GM23338 (cell line): Measurements from ENCODE around the gene CA12. TPM values are rescaled to one million over a fixed set of nuclear protein-coding genes. Genes with fewer than 3 reads are reported as not detected.

ENCODE experiments used
- ATAC-seq: fragments of 200-7000 bp; cut with Tn5 transposase; 3 replicates; pipeline ENCODE4 v1.9.1; 2020
- DNase-seq: peaks from one replicate; pipeline ENCODE4 v3.0.0-alpha.2; 2015; ENCODE audit warnings: low spot score
- H2AFZ ChIP-seq: fragments of 200-600 bp; sonication (generic); 2 replicates; pipeline ENCODE4 v1.8.0; 2016; ENCODE audit warnings: antibody characterized with exemption, mild to moderate bottlenecking, moderate library complexity
- H3F3A ChIP-seq: fragments of 200-600 bp; sonication (generic); replicated peaks from 2 replicates; pipeline ENCODE4 v1.8.0; 2017; ENCODE audit warnings: antibody characterized with exemption, mixed run types, low read depth
- H3K27ac ChIP-seq: fragments of 200-600 bp; sonication (generic); 2 replicates; pipeline ENCODE4 v1.6.1; 2016; ENCODE audit warnings: low read depth
- H3K27me3 ChIP-seq: fragments of 200-600 bp; sonication (generic); 2 replicates; pipeline ENCODE4 v1.8.0; 2016; ENCODE audit warnings: mild to moderate bottlenecking, mixed run types, moderate library complexity; ENCODE audit not compliant: insufficient read depth
- H3K36me3 ChIP-seq: fragments of 200-600 bp; sonication (generic); 2 replicates; pipeline ENCODE4 v1.8.0; 2016; ENCODE audit warnings: mild to moderate bottlenecking; ENCODE audit not compliant: insufficient read depth
- H3K4me1 ChIP-seq: fragments of 200-600 bp; sonication (generic); 2 replicates; pipeline ENCODE4 v1.8.0; 2016; ENCODE audit warnings: mild to moderate bottlenecking, moderate library complexity; ENCODE audit not compliant: insufficient read depth
- H3K4me2 ChIP-seq: fragments of 200-600 bp; sonication (generic); 2 replicates; pipeline ENCODE4 v1.7.1; 2017; ENCODE audit warnings: mixed run types
- H3K4me3 ChIP-seq: fragments of 200-600 bp; sonication (generic); 2 replicates; pipeline ENCODE4 v1.6.1; 2016; ENCODE audit warnings: mixed run types
- H3K79me2 ChIP-seq: fragments of 200-600 bp; sonication (generic); replicated peaks from 2 replicates; pipeline ENCODE4 v1.8.0; 2017; ENCODE audit warnings: mild to moderate bottlenecking; ENCODE audit not compliant: insufficient read depth
- H3K9me2 ChIP-seq: fragments of 200-600 bp; sonication (generic); 2 replicates; pipeline ENCODE4 v1.8.0; 2017; ENCODE audit not compliant: insufficient read depth
- H4K20me1 ChIP-seq: fragments of 200-600 bp; sonication (generic); replicated peaks from 2 replicates; pipeline ENCODE4 v1.8.0; 2017; ENCODE audit warnings: mild to moderate bottlenecking; ENCODE audit not compliant: insufficient read depth
- H3K27ac Mint-ChIP-seq: 2 replicates; pipeline ENCODE4 v1.8.0; 2020; ENCODE audit warnings: inconsistent platforms, mild to moderate bottlenecking, moderate library complexity, mixed read lengths
- H3K27me3 Mint-ChIP-seq: 3 replicates; pipeline ENCODE4 v1.8.0; 2022; ENCODE audit warnings: low read depth, mild to moderate bottlenecking, moderate library complexity, mixed read lengths, inconsistent platforms; ENCODE audit not compliant: insufficient read depth, poor library complexity
- H3K36me3 Mint-ChIP-seq: 3 replicates; pipeline ENCODE4 v1.8.0; 2021; ENCODE audit warnings: low read depth, mild to moderate bottlenecking, inconsistent platforms, moderate library complexity, mixed read lengths
- H3K4me1 Mint-ChIP-seq: 3 replicates; pipeline ENCODE4 v1.8.0; 2020; ENCODE audit warnings: mild to moderate bottlenecking, inconsistent platforms, mixed read lengths
- H3K4me3 Mint-ChIP-seq: 3 replicates; pipeline ENCODE4 v1.8.0; 2021; ENCODE audit warnings: moderate library complexity, mild to moderate bottlenecking, inconsistent platforms, mixed read lengths
- H3K9me3 Mint-ChIP-seq: 3 replicates; pipeline ENCODE4 v1.8.0; 2020; ENCODE audit warnings: moderate library complexity, mild to moderate bottlenecking, inconsistent platforms, mixed read lengths
- CREB1 ChIP-seq: fragments of 250-450 bp; sonication (Bioruptor Pico); IDR thresholded peaks from 2 replicates; pipeline ENCODE4 v1.5.0; 2020; ENCODE audit warnings: low read depth, mild to moderate bottlenecking, moderate library complexity
- EZH2 ChIP-seq: fragments of 200-600 bp; sonication (generic); IDR thresholded peaks from one replicate; pipeline ENCODE4 v1.8.0; 2017; ENCODE audit warnings: antibody characterized with exemption, mild to moderate bottlenecking, low read depth; ENCODE audit not compliant: unreplicated experiment
- EZH2phosphoT487 ChIP-seq: fragments of 200-600 bp; sonication (generic); IDR thresholded peaks from one replicate; pipeline ENCODE4 v1.8.1; 2018; ENCODE audit warnings: antibody characterized with exemption; ENCODE audit not compliant: unreplicated experiment
- JUNB ChIP-seq: IDR thresholded peaks from one replicate; pipeline ENCODE4 v1.6.1; 2016; ENCODE audit warnings: antibody characterized with exemption; ENCODE audit not compliant: unreplicated experiment
- NANOG ChIP-seq: IDR thresholded peaks from 2 replicates; pipeline ENCODE4 v1.6.1; 2016; ENCODE audit warnings: antibody characterized with exemption, borderline replicate concordance
- POLR2AphosphoS5 ChIP-seq: IDR thresholded peaks from 2 replicates; pipeline ENCODE4 v1.6.1; 2016; ENCODE audit warnings: antibody characterized with exemption, low read depth
- STAT1 ChIP-seq: IDR thresholded peaks from one replicate; pipeline ENCODE4 v1.6.1; 2016; ENCODE audit warnings: antibody characterized with exemption; ENCODE audit not compliant: unreplicated experiment
- ZNF114 ChIP-seq: fragments of 250-450 bp; sonication (Bioruptor Pico); IDR thresholded peaks from 2 replicates; pipeline ENCODE4 v1.5.0; 2020; ENCODE audit warnings: mild to moderate bottlenecking, moderate library complexity
- ZNF331 ChIP-seq: fragments of 250-450 bp; sonication (Bioruptor Pico); IDR thresholded peaks from 2 replicates; pipeline ENCODE4 v1.5.0; 2020; ENCODE audit warnings: low read depth, mild to moderate bottlenecking, moderate library complexity
- polyA plus RNA-seq: library from polyadenylated mRNA; unstranded; fragments of >200 nt; fragmentation: Nextera tagmentation; extraction: Ambion mirVana; gene quantifications from 2 replicates; pipeline ENCODE4 v1.2.1, GENCODE V29; 2016
- total RNA-seq: library from RNA; depleted of rRNA; stranded (reverse); fragments of >200 nt; shearing (Covaris generic); gene quantifications from 2 replicates; pipeline ENCODE4 v1.2.3, GENCODE V29; 2014
- TF ChIP-seq, protein P1 (sequence below), 2 experiments: fragments of 200-600 bp in 1 of 2; sonication (generic) in 1 of 2; conservative IDR thresholded peaks; 2 replicates each; pipeline versions ENCODE4 v1.5.1 to v1.6.1; 2016 to 2017; ENCODE audit warnings: antibody characterized with exemption in 2 of 2, low read depth in 2 of 2, mild to moderate bottlenecking in 2 of 2, moderate library complexity in 1 of 2
- TF ChIP-seq, protein P2 (sequence below): IDR thresholded peaks from 2 replicates; pipeline ENCODE4 v1.6.1; 2016; ENCODE audit warnings: antibody characterized with exemption
- TF ChIP-seq, protein P3 (sequence below): fragments of 250-450 bp; sonication (Bioruptor Pico); IDR thresholded peaks from 2 replicates; pipeline ENCODE4 v1.5.0; 2020; ENCODE audit warnings: mild to moderate bottlenecking, moderate library complexity
- TF ChIP-seq, protein P4 (sequence below): IDR thresholded peaks from one replicate; pipeline ENCODE4 v1.6.1; 2018; ENCODE audit warnings: antibody characterized with exemption; ENCODE audit not compliant: unreplicated experiment

CA12 gene
- total and polyA plus RNA-seq, 2 experiments from 2014 or later, result 2.9 to 5.2 TPM

DNA sequence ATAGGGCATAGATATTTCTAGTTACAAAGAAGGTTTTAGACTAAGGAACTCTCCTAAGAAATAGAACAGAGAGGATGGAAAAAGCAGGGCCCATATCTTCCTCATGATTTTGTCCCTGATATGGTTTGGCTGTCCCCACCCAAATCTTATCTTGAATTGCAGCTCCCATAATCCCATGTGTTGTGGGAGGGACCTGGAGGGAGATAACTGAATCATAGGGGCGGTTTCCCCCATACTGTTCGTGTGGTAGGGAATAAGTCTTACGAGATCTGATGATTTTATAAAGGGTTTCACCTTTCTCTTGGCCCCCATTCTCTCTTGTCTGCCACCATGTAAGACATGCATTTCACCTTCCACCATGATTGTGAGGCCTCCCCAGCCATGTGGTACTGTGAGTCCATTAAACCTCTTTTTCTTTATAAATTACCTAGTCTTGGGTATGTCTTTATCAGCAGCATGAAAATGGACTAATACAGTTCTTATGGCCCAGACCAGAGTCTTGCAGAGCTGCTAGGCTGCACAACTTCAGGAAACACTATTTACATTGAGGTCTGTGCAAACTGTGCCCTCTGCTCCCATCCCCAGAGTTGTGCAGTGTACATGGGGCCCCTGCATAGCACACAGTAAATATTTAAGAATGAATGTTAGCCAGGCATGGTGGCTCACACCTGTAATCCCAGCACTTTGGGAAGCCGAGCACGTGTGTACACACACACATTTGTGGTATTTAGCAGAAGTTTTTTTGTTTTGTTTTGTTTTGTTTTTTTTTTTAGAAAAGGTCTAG is 20.3 kb upstream of the CA12 start:
- H3K4me1 ChIP-seq, result peaks cover 1% of the 10 kb centered on the region; the same call in 1 of the 2 replicates
- Mint-ChIP-seq H3K27me3 (peaks cover 8% of the 10 kb centered on the region), H3K9me3 (no peaks in the 10 kb centered on the region), H3K4me3 (no peak overlapping the region), H3K27ac (no peak overlapping the region), H3K36me3 (no peaks in the 10 kb centered on the region), H3K4me1 (peaks cover 9% of the 10 kb centered on the region)
- H2AFZ ChIP-seq, result no peak overlapping the region
- H3K27me3 ChIP-seq, result peaks cover 17% of the 10 kb centered on the region
- no peak for DNase-seq
- no peaks in the 10 kb centered on the region for H3K79me2 ChIP-seq
- ATAC-seq, result no peak
- no peaks in the 10 kb centered on the region for H4K20me1 ChIP-seq
- H3K4me3 ChIP-seq, result no peak overlapping the region
- no peaks in the 10 kb centered on the region for H3K36me3 ChIP-seq
- H3K27ac ChIP-seq, result no peak overlapping the region
- H3K9me2 ChIP-seq, result no peaks in the 10 kb centered on the region
- no peaks in the 10 kb centered on the region for H3F3A ChIP-seq
- TF ChIP-seq, protein P1, sequence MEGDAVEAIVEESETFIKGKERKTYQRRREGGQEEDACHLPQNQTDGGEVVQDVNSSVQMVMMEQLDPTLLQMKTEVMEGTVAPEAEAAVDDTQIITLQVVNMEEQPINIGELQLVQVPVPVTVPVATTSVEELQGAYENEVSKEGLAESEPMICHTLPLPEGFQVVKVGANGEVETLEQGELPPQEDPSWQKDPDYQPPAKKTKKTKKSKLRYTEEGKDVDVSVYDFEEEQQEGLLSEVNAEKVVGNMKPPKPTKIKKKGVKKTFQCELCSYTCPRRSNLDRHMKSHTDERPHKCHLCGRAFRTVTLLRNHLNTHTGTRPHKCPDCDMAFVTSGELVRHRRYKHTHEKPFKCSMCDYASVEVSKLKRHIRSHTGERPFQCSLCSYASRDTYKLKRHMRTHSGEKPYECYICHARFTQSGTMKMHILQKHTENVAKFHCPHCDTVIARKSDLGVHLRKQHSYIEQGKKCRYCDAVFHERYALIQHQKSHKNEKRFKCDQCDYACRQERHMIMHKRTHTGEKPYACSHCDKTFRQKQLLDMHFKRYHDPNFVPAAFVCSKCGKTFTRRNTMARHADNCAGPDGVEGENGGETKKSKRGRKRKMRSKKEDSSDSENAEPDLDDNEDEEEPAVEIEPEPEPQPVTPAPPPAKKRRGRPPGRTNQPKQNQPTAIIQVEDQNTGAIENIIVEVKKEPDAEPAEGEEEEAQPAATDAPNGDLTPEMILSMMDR (conservative IDR thresholded peaks at IDR 0.05; ENCODE audit: low read depth in 2 of 2), result no peak
- TF ChIP-seq EZH2 (no peak), CREB1 (CRISPR knock-in tag) (no peak), JUNB (no peak), EZH2phosphoT487 (no peak), ZNF114 (no peak), POLR2AphosphoS5 (no peak), ZNF331 (CRISPR knock-in tag) (no peak), STAT1 (no peak), NANOG (no peak)
- TF ChIP-seq, protein P2, sequence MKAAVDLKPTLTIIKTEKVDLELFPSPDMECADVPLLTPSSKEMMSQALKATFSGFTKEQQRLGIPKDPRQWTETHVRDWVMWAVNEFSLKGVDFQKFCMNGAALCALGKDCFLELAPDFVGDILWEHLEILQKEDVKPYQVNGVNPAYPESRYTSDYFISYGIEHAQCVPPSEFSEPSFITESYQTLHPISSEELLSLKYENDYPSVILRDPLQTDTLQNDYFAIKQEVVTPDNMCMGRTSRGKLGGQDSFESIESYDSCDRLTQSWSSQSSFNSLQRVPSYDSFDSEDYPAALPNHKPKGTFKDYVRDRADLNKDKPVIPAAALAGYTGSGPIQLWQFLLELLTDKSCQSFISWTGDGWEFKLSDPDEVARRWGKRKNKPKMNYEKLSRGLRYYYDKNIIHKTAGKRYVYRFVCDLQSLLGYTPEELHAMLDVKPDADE, result no peak
- TF ChIP-seq, protein P3, sequence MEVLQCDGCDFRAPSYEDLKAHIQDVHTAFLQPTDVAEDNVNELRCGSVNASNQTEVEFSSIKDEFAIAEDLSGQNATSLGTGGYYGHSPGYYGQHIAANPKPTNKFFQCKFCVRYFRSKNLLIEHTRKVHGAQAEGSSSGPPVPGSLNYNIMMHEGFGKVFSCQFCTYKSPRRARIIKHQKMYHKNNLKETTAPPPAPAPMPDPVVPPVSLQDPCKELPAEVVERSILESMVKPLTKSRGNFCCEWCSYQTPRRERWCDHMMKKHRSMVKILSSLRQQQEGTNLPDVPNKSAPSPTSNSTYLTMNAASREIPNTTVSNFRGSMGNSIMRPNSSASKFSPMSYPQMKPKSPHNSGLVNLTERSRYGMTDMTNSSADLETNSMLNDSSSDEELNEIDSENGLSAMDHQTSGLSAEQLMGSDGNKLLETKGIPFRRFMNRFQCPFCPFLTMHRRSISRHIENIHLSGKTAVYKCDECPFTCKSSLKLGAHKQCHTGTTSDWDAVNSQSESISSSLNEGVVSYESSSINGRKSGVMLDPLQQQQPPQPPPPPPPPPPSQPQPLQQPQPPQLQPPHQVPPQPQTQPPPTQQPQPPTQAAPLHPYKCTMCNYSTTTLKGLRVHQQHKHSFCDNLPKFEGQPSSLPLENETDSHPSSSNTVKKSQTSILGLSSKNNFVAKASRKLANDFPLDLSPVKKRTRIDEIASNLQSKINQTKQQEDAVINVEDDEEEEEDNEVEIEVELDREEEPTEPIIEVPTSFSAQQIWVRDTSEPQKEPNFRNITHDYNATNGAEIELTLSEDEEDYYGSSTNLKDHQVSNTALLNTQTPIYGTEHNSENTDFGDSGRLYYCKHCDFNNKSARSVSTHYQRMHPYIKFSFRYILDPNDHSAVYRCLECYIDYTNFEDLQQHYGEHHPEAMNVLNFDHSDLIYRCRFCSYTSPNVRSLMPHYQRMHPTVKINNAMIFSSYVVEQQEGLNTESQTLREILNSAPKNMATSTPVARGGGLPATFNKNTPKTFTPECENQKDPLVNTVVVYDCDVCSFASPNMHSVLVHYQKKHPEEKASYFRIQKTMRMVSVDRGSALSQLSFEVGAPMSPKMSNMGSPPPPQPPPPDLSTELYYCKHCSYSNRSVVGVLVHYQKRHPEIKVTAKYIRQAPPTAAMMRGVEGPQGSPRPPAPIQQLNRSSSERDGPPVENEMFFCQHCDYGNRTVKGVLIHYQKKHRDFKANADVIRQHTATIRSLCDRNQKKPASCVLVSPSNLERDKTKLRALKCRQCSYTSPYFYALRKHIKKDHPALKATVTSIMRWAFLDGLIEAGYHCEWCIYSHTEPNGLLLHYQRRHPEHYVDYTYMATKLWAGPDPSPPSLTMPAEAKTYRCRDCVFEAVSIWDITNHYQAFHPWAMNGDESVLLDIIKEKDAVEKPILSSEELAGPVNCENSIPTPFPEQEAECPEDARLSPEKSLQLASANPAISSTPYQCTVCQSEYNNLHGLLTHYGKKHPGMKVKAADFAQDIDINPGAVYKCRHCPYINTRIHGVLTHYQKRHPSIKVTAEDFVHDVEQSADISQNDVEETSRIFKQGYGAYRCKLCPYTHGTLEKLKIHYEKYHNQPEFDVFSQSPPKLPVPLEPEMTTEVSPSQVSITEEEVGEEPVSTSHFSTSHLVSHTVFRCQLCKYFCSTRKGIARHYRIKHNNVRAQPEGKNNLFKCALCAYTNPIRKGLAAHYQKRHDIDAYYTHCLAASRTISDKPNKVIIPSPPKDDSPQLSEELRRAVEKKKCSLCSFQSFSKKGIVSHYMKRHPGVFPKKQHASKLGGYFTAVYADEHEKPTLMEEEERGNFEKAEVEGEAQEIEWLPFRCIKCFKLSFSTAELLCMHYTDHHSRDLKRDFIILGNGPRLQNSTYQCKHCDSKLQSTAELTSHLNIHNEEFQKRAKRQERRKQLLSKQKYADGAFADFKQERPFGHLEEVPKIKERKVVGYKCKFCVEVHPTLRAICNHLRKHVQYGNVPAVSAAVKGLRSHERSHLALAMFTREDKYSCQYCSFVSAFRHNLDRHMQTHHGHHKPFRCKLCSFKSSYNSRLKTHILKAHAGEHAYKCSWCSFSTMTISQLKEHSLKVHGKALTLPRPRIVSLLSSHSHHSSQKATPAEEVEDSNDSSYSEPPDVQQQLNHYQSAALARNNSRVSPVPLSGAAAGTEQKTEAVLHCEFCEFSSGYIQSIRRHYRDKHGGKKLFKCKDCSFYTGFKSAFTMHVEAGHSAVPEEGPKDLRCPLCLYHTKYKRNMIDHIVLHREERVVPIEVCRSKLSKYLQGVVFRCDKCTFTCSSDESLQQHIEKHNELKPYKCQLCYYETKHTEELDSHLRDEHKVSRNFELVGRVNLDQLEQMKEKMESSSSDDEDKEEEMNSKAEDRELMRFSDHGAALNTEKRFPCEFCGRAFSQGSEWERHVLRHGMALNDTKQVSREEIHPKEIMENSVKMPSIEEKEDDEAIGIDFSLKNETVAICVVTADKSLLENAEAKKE (CRISPR knock-in tag), result no peak
- TF ChIP-seq, protein P4, sequence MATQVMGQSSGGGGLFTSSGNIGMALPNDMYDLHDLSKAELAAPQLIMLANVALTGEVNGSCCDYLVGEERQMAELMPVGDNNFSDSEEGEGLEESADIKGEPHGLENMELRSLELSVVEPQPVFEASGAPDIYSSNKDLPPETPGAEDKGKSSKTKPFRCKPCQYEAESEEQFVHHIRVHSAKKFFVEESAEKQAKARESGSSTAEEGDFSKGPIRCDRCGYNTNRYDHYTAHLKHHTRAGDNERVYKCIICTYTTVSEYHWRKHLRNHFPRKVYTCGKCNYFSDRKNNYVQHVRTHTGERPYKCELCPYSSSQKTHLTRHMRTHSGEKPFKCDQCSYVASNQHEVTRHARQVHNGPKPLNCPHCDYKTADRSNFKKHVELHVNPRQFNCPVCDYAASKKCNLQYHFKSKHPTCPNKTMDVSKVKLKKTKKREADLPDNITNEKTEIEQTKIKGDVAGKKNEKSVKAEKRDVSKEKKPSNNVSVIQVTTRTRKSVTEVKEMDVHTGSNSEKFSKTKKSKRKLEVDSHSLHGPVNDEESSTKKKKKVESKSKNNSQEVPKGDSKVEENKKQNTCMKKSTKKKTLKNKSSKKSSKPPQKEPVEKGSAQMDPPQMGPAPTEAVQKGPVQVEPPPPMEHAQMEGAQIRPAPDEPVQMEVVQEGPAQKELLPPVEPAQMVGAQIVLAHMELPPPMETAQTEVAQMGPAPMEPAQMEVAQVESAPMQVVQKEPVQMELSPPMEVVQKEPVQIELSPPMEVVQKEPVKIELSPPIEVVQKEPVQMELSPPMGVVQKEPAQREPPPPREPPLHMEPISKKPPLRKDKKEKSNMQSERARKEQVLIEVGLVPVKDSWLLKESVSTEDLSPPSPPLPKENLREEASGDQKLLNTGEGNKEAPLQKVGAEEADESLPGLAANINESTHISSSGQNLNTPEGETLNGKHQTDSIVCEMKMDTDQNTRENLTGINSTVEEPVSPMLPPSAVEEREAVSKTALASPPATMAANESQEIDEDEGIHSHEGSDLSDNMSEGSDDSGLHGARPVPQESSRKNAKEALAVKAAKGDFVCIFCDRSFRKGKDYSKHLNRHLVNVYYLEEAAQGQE, result no peak
- no peak overlapping the region for H3K4me2 ChIP-seq
